ENCODE results near the gene VSIG2. TPM values are rescaled to one million over a fixed set of nuclear protein-coding genes. Genes with fewer than 3 reads are reported as not detected.

The VSIG2 gene
- total and polyA plus RNA-seq, 8 donors = 0.18 to 4.5 (median 1.2) TPM

GRCh38 chr11:124753624-124754023 is 1.6 kb upstream of the VSIG2 start:
- H3K9me3 ChIP-seq = no peaks in the 10 kb centered on the region
- H3K27ac ChIP-seq = no peak overlapping the region
- intact Hi-C loops (cut with DNase I) = loop anchor here in 1 of 3 donors (10.0 kb wide), 1 partner anchor 89 kb away; no protein-coding TSS in a partner anchor
- no peaks in the 10 kb centered on the region for H3K36me3 ChIP-seq
- TF ChIP-seq, protein P1, sequence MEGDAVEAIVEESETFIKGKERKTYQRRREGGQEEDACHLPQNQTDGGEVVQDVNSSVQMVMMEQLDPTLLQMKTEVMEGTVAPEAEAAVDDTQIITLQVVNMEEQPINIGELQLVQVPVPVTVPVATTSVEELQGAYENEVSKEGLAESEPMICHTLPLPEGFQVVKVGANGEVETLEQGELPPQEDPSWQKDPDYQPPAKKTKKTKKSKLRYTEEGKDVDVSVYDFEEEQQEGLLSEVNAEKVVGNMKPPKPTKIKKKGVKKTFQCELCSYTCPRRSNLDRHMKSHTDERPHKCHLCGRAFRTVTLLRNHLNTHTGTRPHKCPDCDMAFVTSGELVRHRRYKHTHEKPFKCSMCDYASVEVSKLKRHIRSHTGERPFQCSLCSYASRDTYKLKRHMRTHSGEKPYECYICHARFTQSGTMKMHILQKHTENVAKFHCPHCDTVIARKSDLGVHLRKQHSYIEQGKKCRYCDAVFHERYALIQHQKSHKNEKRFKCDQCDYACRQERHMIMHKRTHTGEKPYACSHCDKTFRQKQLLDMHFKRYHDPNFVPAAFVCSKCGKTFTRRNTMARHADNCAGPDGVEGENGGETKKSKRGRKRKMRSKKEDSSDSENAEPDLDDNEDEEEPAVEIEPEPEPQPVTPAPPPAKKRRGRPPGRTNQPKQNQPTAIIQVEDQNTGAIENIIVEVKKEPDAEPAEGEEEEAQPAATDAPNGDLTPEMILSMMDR (IDR thresholded peaks at IDR 0.05) = no peak
- H3K4me1 ChIP-seq = peaks cover 0 to 4% (median under 1%) of the 10 kb centered on the region in 3 donors
- H3K4me3 ChIP-seq = no peak overlapping the region
- H3K27me3 ChIP-seq = peaks cover 0 to 7% (median 1%) of the 10 kb centered on the region in 4 donors
- DNase-seq = no peak
- ATAC-seq = no peak
- no peak for FAIRE-seq
- WGBS, 2 donors = 85 to 91% methylated on average over 7 of the region's 7 CpGs

GRCh38 chr11:124753205-124753604 is 1.1 kb upstream of the VSIG2 start:
- intact Hi-C loops (cut with DNase I) = loop anchor here in 1 of 3 donors (10.0 kb wide), 1 partner anchor 88 kb away; no protein-coding TSS in a partner anchor
- TF ChIP-seq, protein P1 (IDR thresholded peaks at IDR 0.05) = no peak
- no peak for DNase-seq
- no peaks in the 10 kb centered on the region for H3K36me3 ChIP-seq
- no peak overlapping the region for H3K4me3 ChIP-seq
- H3K27me3 ChIP-seq = peaks cover 0 to 7% (median 1%) of the 10 kb centered on the region in 4 donors
- H3K27ac ChIP-seq = no peak overlapping the region
- no peaks in the 10 kb centered on the region for H3K9me3 ChIP-seq
- H3K4me1 ChIP-seq = peaks cover 0 to under 1% (median 0%) of the 10 kb centered on the region in 3 donors
- no peak for ATAC-seq
- FAIRE-seq = no peak

- FAIRE-seq (no peak), ATAC-seq (no peak), DNase-seq (no peak)
- H3K9me3 ChIP-seq = no peaks in the 10 kb centered on the region
- H3K4me1 ChIP-seq = no peaks in the 10 kb centered on the region
- H3K27ac ChIP-seq = no peak overlapping the region
- intact Hi-C loops (cut with DNase I) = loop anchor here in 1 of 3 donors (10.0 kb wide), 1 partner anchor 88 kb away; no protein-coding TSS in a partner anchor
- 75 to 82% methylated on average over 10 of the region's 10 CpGs for WGBS, 2 donors
- H3K27me3 ChIP-seq = peaks cover 0 to 4% (median 1%) of the 10 kb centered on the region in 4 donors
- no peaks in the 10 kb centered on the region for H3K36me3 ChIP-seq
- H3K4me3 ChIP-seq = no peak overlapping the region
- TF ChIP-seq, protein P1 (IDR thresholded peaks at IDR 0.05) = no peak
Measured at GRCh38 chr11:124752471-124753102, 532 bp upstream of the VSIG2 start.

DNA sequence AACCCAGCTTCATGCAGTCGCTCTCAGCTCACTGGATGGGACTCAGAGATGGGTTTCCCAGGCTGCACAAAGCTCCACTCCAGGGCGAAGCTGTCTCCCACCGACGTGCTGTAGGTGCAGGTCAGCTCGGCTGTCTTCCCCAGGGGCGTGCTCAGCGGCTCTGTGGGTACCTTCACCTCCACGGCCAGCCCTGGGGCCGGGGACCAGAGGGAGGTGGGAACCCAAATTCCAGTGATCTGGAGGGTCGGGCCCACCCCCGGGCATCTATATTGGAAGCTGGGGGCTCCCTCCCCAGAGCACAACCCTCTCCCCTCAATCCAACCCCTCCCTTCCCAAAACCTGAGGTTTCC is 689 bp downstream of the VSIG2 start:
- Histone ChIP-seq H3K9me3 (no peaks in the 10 kb centered on the region), H3K27ac (no peak overlapping the region), H3K27me3 (peaks cover 0 to 3% (median 0%) of the 10 kb centered on the region in 4 donors), H3K4me3 (no peak overlapping the region), H3K36me3 (no peaks in the 10 kb centered on the region), H3K4me1 (no peaks in the 10 kb centered on the region)
- FAIRE-seq = no peak
- no peak for DNase-seq
- TF ChIP-seq, protein P1 (IDR thresholded peaks at IDR 0.05) = no peak
- WGBS, 2 donors = 67 to 74% methylated on average over 11 of the region's 11 CpGs
- no peak for ATAC-seq
- intact Hi-C loops (cut with DNase I) = loop anchor here in 1 of 3 donors (10.0 kb wide), 1 partner anchor 87 kb away; no protein-coding TSS in a partner anchor

DNA sequence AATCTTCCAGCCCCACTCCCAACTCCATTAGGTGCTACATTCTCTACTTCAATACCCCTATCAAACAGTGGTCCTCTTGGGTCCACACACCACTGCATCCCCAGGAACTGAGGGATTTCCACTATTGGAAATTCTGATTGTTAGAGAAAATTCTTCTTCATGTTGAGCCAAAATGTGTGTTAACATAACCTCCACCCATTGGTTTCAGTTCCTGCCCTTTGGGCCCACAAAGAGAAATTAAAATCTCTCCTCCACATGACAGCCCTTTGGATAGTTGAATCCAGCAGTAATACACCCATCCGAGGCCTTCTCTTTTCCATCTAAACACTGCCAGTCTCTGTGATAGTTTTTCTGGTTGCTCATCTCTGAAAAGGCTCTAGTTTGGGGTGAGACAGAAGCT is 2.1 kb downstream of the VSIG2 start:
- Histone ChIP-seq H3K36me3 (no peaks in the 10 kb centered on the region), H3K9me3 (no peaks in the 10 kb centered on the region), H3K27me3 (no peaks in the 10 kb centered on the region), H3K27ac (no peak overlapping the region), H3K4me1 (no peaks in the 10 kb centered on the region), H3K4me3 (no peak overlapping the region)
- DNase-seq = no peak
- WGBS, 2 donors = 75 to 82% methylated on average over 1 of the region's 1 CpG
- ATAC-seq = no peak
- intact Hi-C loops (cut with DNase I) = loop anchor here in 2 of 3 donors (10.0 kb wide), 2 partner anchors 75 to 85 kb away; partner anchors contain the start of genes SIAE (in 1 of the 2) and SPA17 (in 1 of the 2)
- TF ChIP-seq, protein P1 (IDR thresholded peaks at IDR 0.05) = no peak
- FAIRE-seq = no peak
